Vagina (tissue), 2 donors: Measurements from ENCODE around the gene ELF3. TPM values are rescaled to one million over a fixed set of nuclear protein-coding genes. Genes with fewer than 3 reads are reported as not detected.

Experiments used
- DNase-seq, 2 donors: peaks; one replicate each; pipeline ENCODE4 v3.0.0-alpha.2; 2017; ENCODE audit errors: extremely low spot score in 2 of 2
- H3K27ac ChIP-seq: fragments of 200-600 bp; sonication (generic); one replicate; pipeline ENCODE4 v1.5.1; 2019
- H3K27me3 ChIP-seq: fragments of 200-600 bp; sonication (generic); one replicate; pipeline ENCODE4 v1.5.1; 2019
- H3K36me3 ChIP-seq, 2 donors: fragments of 200-600 bp; sonication (generic); one replicate each; pipeline ENCODE4 v1.5.1; 2017 to 2019
- H3K4me1 ChIP-seq: fragments of 200-600 bp; sonication (generic); one replicate; pipeline ENCODE4 v1.5.1; 2019
- H3K4me3 ChIP-seq, 2 donors: fragments of 200-600 bp; sonication (generic); 1 replicate in 1 of 2; 2 replicates in 1 of 2; pipeline ENCODE4 v1.5.1; 2016 to 2019
- H3K9me3 ChIP-seq: fragments of 200-600 bp; sonication (generic); one replicate; pipeline ENCODE4 v1.5.1; 2019
- CTCF ChIP-seq, 3 experiments: fragments of 450-650 bp in 2 of 3; fragments of 200-600 bp in 1 of 3; sonication (generic) in 1 of 3; IDR thresholded peaks; one replicate each; pipeline ENCODE4 v1.5.1; 2017 to 2019; ENCODE audit warnings: antibody characterized with exemption in 3 of 3, mild to moderate bottlenecking in 2 of 3, moderate library complexity in 2 of 3
- POLR2A ChIP-seq, 2 donors: fragments of 450-650 bp; IDR thresholded peaks; one replicate each; pipeline ENCODE4 v1.6.1; 2017; ENCODE audit warnings: antibody characterized with exemption in 2 of 2, mild to moderate bottlenecking in 2 of 2, moderate library complexity in 2 of 2
- POLR2AphosphoS5 ChIP-seq, 2 donors: sonication (generic); formaldehyde crosslinking; IDR thresholded peaks; one replicate each; pipeline ENCODE4 v1.9.0; 2017; ENCODE audit warnings: antibody characterized with exemption in 2 of 2, mild to moderate bottlenecking in 2 of 2, low read depth in 1 of 2; ENCODE audit not compliant: insufficient read depth in 1 of 2
- intact Hi-C: fragments of 100-400 bp; cut with DNase I; formaldehyde crosslinking; loops from one replicate; pipeline ENCODE4 v1.15.1; 2023
- total RNA-seq: library from RNA; depleted of rRNA; stranded (reverse); fragments of >200 nt; gene quantifications from one replicate; pipeline ENCODE4 v1.2.3, GENCODE V29; 2016

The ELF3 gene
- total RNA-seq, 1 donor from 2014 or later = 287 TPM

- intact Hi-C loops = no loop called here
- Histone ChIP-seq H3K27me3 (no peaks in the 10 kb centered on the region), H3K4me1 (peaks cover 28% of the 10 kb centered on the region), H3K4me3 (no peak overlapping the region), H3K27ac (peak overlapping the region; percentile 15), H3K36me3 (peaks cover 0 to 27% of the 10 kb centered on the region in 2 donors), H3K9me3 (no peaks in the 10 kb centered on the region)
- no peak for TF ChIP-seq CTCF (IDR thresholded peaks at IDR 0.05)
- TF ChIP-seq POLR2AphosphoS5 (IDR thresholded peaks at IDR 0.05; ENCODE audit: insufficient read depth in 1 of 2, low read depth in 1 of 2) = no peak
- TF ChIP-seq POLR2A (IDR thresholded peaks at IDR 0.05) = no peak
- DNase-seq = no peak
These were observed 2.4 kb upstream of the ELF3 start for GRCh38 chr1:202007805-202008489.

GRCh38 chr1:202009326-202010179 is 834 bp upstream of the ELF3 start:
- H3K27ac ChIP-seq = peak overlapping the region; percentile 54
- H3K36me3 ChIP-seq = peaks cover 0 to 11% of the 10 kb centered on the region in 2 donors
- peak in 1 of 2 donors; percentile 67 for TF ChIP-seq POLR2AphosphoS5 (IDR thresholded peaks at IDR 0.05; ENCODE audit: insufficient read depth in 1 of 2, low read depth in 1 of 2)
- no peak for TF ChIP-seq POLR2A (IDR thresholded peaks at IDR 0.05)
- peak; percentile 61 to 82 (median 68) for TF ChIP-seq CTCF (IDR thresholded peaks at IDR 0.05)
- no peak for DNase-seq
- intact Hi-C loops = loop anchor here (5.0 kb wide), 1 partner anchor 123 kb away; no protein-coding TSS in a partner anchor
- no peaks in the 10 kb centered on the region for H3K9me3 ChIP-seq
- H3K4me3 ChIP-seq = peak overlapping the region in 1 of 2 donors; percentile 0
- no peaks in the 10 kb centered on the region for H3K27me3 ChIP-seq
- peaks cover 28% of the 10 kb centered on the region for H3K4me1 ChIP-seq

- peak overlapping the region in 1 of 2 donors; percentile 27 for H3K4me3 ChIP-seq
- intact Hi-C loops = loop anchor here (5.0 kb wide), 1 partner anchor 120 kb away; no protein-coding TSS in a partner anchor
- H3K9me3 ChIP-seq = no peaks in the 10 kb centered on the region
- H3K4me1 ChIP-seq = peaks cover 28% of the 10 kb centered on the region
- DNase-seq = no peak
- H3K27me3 ChIP-seq = no peaks in the 10 kb centered on the region
- peak overlapping the region; percentile 13 for H3K27ac ChIP-seq
- TF ChIP-seq CTCF (IDR thresholded peaks at IDR 0.05) = no peak
- no peak for TF ChIP-seq POLR2A (IDR thresholded peaks at IDR 0.05)
- no peak for TF ChIP-seq POLR2AphosphoS5 (IDR thresholded peaks at IDR 0.05; ENCODE audit: insufficient read depth in 1 of 2, low read depth in 1 of 2)
- H3K36me3 ChIP-seq = no peaks in the 10 kb centered on the region
These were observed 1.6 kb downstream of the ELF3 start for GRCh38 chr1:202011994-202012393.

DNA sequence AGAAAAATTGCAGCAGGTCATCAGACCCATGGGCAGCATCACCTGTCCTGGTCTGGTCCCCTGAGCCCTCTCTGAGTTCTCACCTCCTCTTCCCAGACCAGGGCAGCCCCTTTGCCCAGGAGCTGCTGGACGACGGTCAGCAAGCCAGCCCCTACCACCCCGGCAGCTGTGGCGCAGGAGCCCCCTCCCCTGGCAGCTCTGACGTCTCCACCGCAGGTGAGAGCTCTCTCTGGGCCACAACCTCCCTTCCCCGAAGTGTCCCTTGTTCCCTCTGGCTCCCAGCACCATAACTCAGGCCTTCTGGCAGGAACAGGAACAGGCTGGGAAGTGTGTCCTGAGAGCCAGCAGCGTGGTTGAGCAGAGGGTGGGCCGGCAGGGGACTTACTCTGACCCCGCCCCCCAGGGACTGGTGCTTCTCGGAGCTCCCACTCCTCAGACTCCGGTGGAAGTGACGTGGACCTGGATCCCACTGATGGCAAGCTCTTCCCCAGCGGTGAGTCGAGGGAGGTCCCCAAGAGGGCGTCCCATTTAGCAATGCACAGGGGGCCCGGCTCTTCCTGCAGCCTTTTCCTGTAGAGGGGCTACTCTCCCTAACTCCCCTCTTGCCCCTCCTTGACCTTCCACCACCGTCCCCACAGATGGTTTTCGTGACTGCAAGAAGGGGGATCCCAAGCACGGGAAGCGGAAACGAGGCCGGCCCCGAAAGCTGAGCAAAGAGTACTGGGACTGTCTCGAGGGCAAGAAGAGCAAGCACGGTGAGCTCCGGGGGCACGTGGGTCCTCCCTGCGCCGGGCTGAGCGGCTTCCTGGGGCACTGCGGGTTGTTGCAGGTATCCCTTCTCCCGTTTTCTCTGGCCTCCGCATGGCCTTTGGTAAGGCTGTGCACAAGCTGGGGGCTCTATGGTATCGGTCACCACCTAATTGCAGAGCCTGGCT is 2.4 kb downstream of the ELF3 start:
- intact Hi-C loops = loop anchor here (5.0 kb wide), 1 partner anchor 119 kb away; no protein-coding TSS in a partner anchor
- no peaks in the 10 kb centered on the region for H3K36me3 ChIP-seq
- no peaks in the 10 kb centered on the region for H3K27me3 ChIP-seq
- H3K4me3 ChIP-seq = peak overlapping the region in 1 of 2 donors; percentile 27
- DNase-seq = no peak
- H3K4me1 ChIP-seq = peaks cover 26% of the 10 kb centered on the region
- no peaks in the 10 kb centered on the region for H3K9me3 ChIP-seq
- no peak overlapping the region for H3K27ac ChIP-seq
- TF ChIP-seq CTCF (IDR thresholded peaks at IDR 0.05) = no peak
- no peak for TF ChIP-seq POLR2AphosphoS5 (IDR thresholded peaks at IDR 0.05; ENCODE audit: insufficient read depth in 1 of 2, low read depth in 1 of 2)
